ENCODE results near the gene TLE3. TPM values are rescaled to one million over a fixed set of nuclear protein-coding genes. Genes with fewer than 3 reads are reported as not detected.

Gene TLE3
- polyA plus RNA-seq, 3 donors = 12.8 to 117 (median 23.6) TPM

DNA sequence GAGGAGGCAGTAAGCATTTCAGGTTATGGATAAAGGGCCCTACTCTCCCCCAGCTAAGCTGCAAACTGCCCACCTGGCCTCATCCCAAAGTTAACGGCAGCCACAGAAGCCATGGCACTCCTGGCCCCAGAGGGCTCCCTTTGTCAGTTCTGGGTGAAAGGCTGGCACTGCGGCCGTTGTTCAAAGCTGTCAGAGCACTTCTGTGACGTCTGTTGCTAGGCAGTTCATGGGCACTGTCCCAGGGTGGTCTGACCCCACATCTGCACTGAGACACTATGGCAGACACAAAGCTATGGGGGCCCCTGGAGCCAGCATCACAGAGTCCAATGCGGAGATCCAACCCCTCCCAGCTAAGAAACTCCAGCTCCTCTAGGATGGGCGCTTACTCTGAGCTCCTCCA is 30.0 kb downstream of the TLE3 start:
- H3K9ac ChIP-seq (ENCODE audit: insufficient read depth, low read length, poor library complexity, severe bottlenecking) = no peak overlapping the region
- H3K4me1 Mint-ChIP-seq = peaks cover 7% of the 10 kb centered on the region
- TF ChIP-seq, protein P1, sequence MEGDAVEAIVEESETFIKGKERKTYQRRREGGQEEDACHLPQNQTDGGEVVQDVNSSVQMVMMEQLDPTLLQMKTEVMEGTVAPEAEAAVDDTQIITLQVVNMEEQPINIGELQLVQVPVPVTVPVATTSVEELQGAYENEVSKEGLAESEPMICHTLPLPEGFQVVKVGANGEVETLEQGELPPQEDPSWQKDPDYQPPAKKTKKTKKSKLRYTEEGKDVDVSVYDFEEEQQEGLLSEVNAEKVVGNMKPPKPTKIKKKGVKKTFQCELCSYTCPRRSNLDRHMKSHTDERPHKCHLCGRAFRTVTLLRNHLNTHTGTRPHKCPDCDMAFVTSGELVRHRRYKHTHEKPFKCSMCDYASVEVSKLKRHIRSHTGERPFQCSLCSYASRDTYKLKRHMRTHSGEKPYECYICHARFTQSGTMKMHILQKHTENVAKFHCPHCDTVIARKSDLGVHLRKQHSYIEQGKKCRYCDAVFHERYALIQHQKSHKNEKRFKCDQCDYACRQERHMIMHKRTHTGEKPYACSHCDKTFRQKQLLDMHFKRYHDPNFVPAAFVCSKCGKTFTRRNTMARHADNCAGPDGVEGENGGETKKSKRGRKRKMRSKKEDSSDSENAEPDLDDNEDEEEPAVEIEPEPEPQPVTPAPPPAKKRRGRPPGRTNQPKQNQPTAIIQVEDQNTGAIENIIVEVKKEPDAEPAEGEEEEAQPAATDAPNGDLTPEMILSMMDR (IDR thresholded peaks at IDR 0.05) = no peak
- H3K79me2 ChIP-seq (ENCODE audit: insufficient read depth, low read length) = no peaks in the 10 kb centered on the region
- H3K27ac Mint-ChIP-seq = peak overlapping the region in 1 of 7 donors; percentile 21
- H3K27me3 ChIP-seq (ENCODE audit: control insufficient read depth in 2 of 2, insufficient read depth in 2 of 2, low read length in 2 of 2) = no peaks in the 10 kb centered on the region
- peaks cover 90 to 98% of the 10 kb centered on the region in 2 donors for H3K36me3 Mint-ChIP-seq
- no peak overlapping the region for H3K27ac ChIP-seq (ENCODE audit: low read depth in 1 of 2, low read length in 2 of 2)
- H2AFZ ChIP-seq (ENCODE audit: insufficient read depth, low read depth, low read length, poor library complexity, severe bottlenecking) = no peak overlapping the region
- H3K4me3 ChIP-seq (replicated peaks in 1 of 3; ENCODE audit: low read depth in 2 of 3, low read length in 3 of 3) = no peak overlapping the region
- H4K20me1 ChIP-seq (ENCODE audit: insufficient read depth, low read length) = peaks cover 100% of the 10 kb centered on the region
- H3K4me1 ChIP-seq (ENCODE audit: control insufficient read depth in 1 of 2, insufficient read depth in 2 of 2, low read length in 2 of 2) = no peaks in the 10 kb centered on the region
- WGBS (ENCODE audit: insufficient coverage) = 96% methylated on average over 5 of the region's 6 CpGs
- no peak overlapping the region for H3K4me3 Mint-ChIP-seq
- H3K4me2 ChIP-seq (replicated peaks; ENCODE audit: extremely low read depth, low read length, poor library complexity, severe bottlenecking) = no peak overlapping the region
- intact Hi-C loops (cut with micrococcal nuclease) = loop anchor here in 1 of 2 donors (10.0 kb wide), 1 partner anchor 593 kb away; no protein-coding TSS in a partner anchor
- H3K9me3 Mint-ChIP-seq = no peaks in the 10 kb centered on the region
- H3K36me3 ChIP-seq (replicated peaks in 1 of 2; ENCODE audit: control insufficient read depth in 1 of 2, insufficient read depth in 2 of 2, low read length in 2 of 2) = peaks cover 96 to 100% of the 10 kb centered on the region in 2 donors
- H3K27me3 Mint-ChIP-seq (ENCODE audit: low read depth in 3 of 3) = peaks cover 0 to 2% (median 0%) of the 10 kb centered on the region in 3 donors
- H3K9me3 ChIP-seq (replicated peaks in 1 of 2; ENCODE audit: control insufficient read depth in 1 of 2, insufficient read depth in 1 of 2, low read length in 2 of 2) = no peaks in the 10 kb centered on the region
- no peak for DNase-seq

DNA sequence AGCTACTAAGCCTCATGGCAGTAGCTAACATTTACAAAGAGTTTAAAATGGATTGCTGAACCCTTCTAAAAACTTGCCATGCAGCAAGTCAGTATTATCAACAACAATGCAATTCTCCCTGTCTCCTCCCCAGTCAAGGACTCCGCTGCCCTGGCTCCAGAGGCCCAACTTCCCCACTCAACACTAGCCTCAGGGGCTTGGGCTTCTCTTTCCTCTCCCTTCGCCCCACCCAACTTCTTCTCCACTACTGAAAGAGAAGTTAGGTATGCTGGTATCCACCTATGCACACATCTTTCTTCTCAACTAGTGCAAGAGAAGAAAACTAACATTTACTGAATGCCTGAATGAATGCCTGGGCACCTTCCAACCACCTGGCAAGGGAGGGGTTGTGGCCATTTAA is 30.7 kb downstream of the TLE3 start:
- Mint-ChIP-seq H3K27ac (peak overlapping the region in 3 of 7 donors; percentile 21 to 31 (median 27)), H3K4me1 (peaks cover 7% of the 10 kb centered on the region), H3K9me3 (no peaks in the 10 kb centered on the region), H3K36me3 (peaks cover 89 to 98% of the 10 kb centered on the region in 2 donors), H3K4me3 (no peak overlapping the region), H3K27me3 (ENCODE audit: low read depth in 3 of 3) (peaks cover 0 to 2% (median 0%) of the 10 kb centered on the region in 3 donors)
- no peak overlapping the region for H3K4me3 ChIP-seq (replicated peaks in 1 of 3; ENCODE audit: low read depth in 2 of 3, low read length in 3 of 3)
- 67% methylated on average over 1 of the region's 2 CpGs for WGBS (ENCODE audit: insufficient coverage)
- no peak overlapping the region for H3K27ac ChIP-seq (ENCODE audit: low read depth in 1 of 2, low read length in 2 of 2)
- H2AFZ ChIP-seq (ENCODE audit: insufficient read depth, low read depth, low read length, poor library complexity, severe bottlenecking) = no peak overlapping the region
- H3K36me3 ChIP-seq (replicated peaks in 1 of 2; ENCODE audit: control insufficient read depth in 1 of 2, insufficient read depth in 2 of 2, low read length in 2 of 2) = peaks cover 96 to 100% of the 10 kb centered on the region in 2 donors
- H3K4me2 ChIP-seq (replicated peaks; ENCODE audit: extremely low read depth, low read length, poor library complexity, severe bottlenecking) = no peak overlapping the region
- H3K4me1 ChIP-seq (ENCODE audit: control insufficient read depth in 1 of 2, insufficient read depth in 2 of 2, low read length in 2 of 2) = no peaks in the 10 kb centered on the region
- H3K79me2 ChIP-seq (ENCODE audit: insufficient read depth, low read length) = no peaks in the 10 kb centered on the region
- H3K9me3 ChIP-seq (replicated peaks in 1 of 2; ENCODE audit: control insufficient read depth in 1 of 2, insufficient read depth in 1 of 2, low read length in 2 of 2) = no peaks in the 10 kb centered on the region
- intact Hi-C loops (cut with micrococcal nuclease) = loop anchor here in 1 of 2 donors (10.0 kb wide), 1 partner anchor 592 kb away; no protein-coding TSS in a partner anchor
- TF ChIP-seq, protein P1 (IDR thresholded peaks at IDR 0.05) = no peak
- no peak overlapping the region for H3K9ac ChIP-seq (ENCODE audit: insufficient read depth, low read length, poor library complexity, severe bottlenecking)
- peaks cover 100% of the 10 kb centered on the region for H4K20me1 ChIP-seq (ENCODE audit: insufficient read depth, low read length)
- DNase-seq = no peak
- H3K27me3 ChIP-seq (ENCODE audit: control insufficient read depth in 2 of 2, insufficient read depth in 2 of 2, low read length in 2 of 2) = no peaks in the 10 kb centered on the region
